Nephron (organoid): ENCODE results near the gene HEYL.

ENCODE experiments used
- H3K27ac Mint-ChIP-seq, 3 experiments: 2 replicates each; pipeline ENCODE4 v1.8.0; 2020; ENCODE audit warnings: mixed read lengths in 3 of 3, mild to moderate bottlenecking in 2 of 3, moderate library complexity in 1 of 3
- H3K27me3 Mint-ChIP-seq: 2 replicates; pipeline ENCODE4 v1.8.0; 2021; ENCODE audit warnings: low read depth, mild to moderate bottlenecking, moderate library complexity, mixed read lengths
- H3K36me3 Mint-ChIP-seq: 2 replicates; pipeline ENCODE4 v1.8.0; 2020; ENCODE audit warnings: low read depth, mixed read lengths
- H3K4me1 Mint-ChIP-seq: 2 replicates; pipeline ENCODE4 v1.8.0; 2020; ENCODE audit warnings: mixed read lengths
- H3K4me3 Mint-ChIP-seq, 3 experiments: 2 replicates each; pipeline ENCODE4 v1.8.0; 2020; ENCODE audit warnings: mild to moderate bottlenecking in 3 of 3, mixed read lengths in 3 of 3, moderate library complexity in 2 of 3
- H3K9me3 Mint-ChIP-seq: 2 replicates; pipeline ENCODE4 v1.8.0; 2020; ENCODE audit warnings: mixed read lengths
- CTCF ChIP-seq, 3 experiments: fragments of 200-600 bp; sonication (generic); IDR thresholded peaks; one replicate each; pipeline ENCODE4 v1.5.0; 2021; ENCODE audit warnings: antibody characterized with exemption in 3 of 3; ENCODE audit not compliant: unreplicated experiment in 3 of 3

Gene HEYL

GRCh38 chr1:39683591-39684312 lies 44.3 kb upstream of the HEYL start:
- no peaks in the 10 kb centered on the region for H3K36me3 Mint-ChIP-seq
- peaks cover 2% of the 10 kb centered on the region for H3K9me3 Mint-ChIP-seq
- H3K27me3 Mint-ChIP-seq: peaks cover 93% of the 10 kb centered on the region
- H3K27ac Mint-ChIP-seq: no peak overlapping the region
- no peak overlapping the region for H3K4me3 Mint-ChIP-seq
- TF ChIP-seq CTCF (IDR thresholded peaks at IDR 0.05; ENCODE audit: unreplicated experiment in 3 of 3): no peak
- H3K4me1 Mint-ChIP-seq: peaks cover 5% of the 10 kb centered on the region

GRCh38 chr1:39681999-39682398 lies 42.6 kb upstream of the HEYL start:
- peaks cover 87% of the 10 kb centered on the region for H3K27me3 Mint-ChIP-seq
- no peak for TF ChIP-seq CTCF (IDR thresholded peaks at IDR 0.05; ENCODE audit: unreplicated experiment in 3 of 3)
- no peaks in the 10 kb centered on the region for H3K36me3 Mint-ChIP-seq

GRCh38 chr1:39681294-39681693 lies 41.9 kb upstream of the HEYL start:
- Mint-ChIP-seq H3K4me3 (no peak overlapping the region), H3K27ac (no peak overlapping the region), H3K36me3 (no peaks in the 10 kb centered on the region), H3K9me3 (peaks cover 2% of the 10 kb centered on the region), H3K27me3 (peaks cover 85% of the 10 kb centered on the region), H3K4me1 (no peaks in the 10 kb centered on the region)
- no peak for TF ChIP-seq CTCF (IDR thresholded peaks at IDR 0.05; ENCODE audit: unreplicated experiment in 3 of 3)

More at GRCh38 chr1:39681999-39682398, 42.6 kb upstream of the HEYL start:
- no peak overlapping the region for H3K4me3 Mint-ChIP-seq
- no peak overlapping the region for H3K27ac Mint-ChIP-seq
- H3K4me1 Mint-ChIP-seq: no peaks in the 10 kb centered on the region
- H3K9me3 Mint-ChIP-seq: peaks cover 2% of the 10 kb centered on the region

- Mint-ChIP-seq H3K27ac (no peak overlapping the region), H3K9me3 (peaks cover 2% of the 10 kb centered on the region), H3K4me1 (no peaks in the 10 kb centered on the region), H3K27me3 (peaks cover 81% of the 10 kb centered on the region), H3K36me3 (no peaks in the 10 kb centered on the region), H3K4me3 (no peak overlapping the region)
- TF ChIP-seq CTCF (IDR thresholded peaks at IDR 0.05; ENCODE audit: unreplicated experiment in 3 of 3): no peak
Measured at GRCh38 chr1:39680751-39681150, 41.3 kb upstream of the HEYL start.

- Mint-ChIP-seq H3K36me3 (no peaks in the 10 kb centered on the region), H3K4me3 (no peak overlapping the region), H3K9me3 (peaks cover 2% of the 10 kb centered on the region), H3K4me1 (no peaks in the 10 kb centered on the region), H3K27ac (no peak overlapping the region), H3K27me3 (peaks cover 81% of the 10 kb centered on the region)
- no peak for TF ChIP-seq CTCF (IDR thresholded peaks at IDR 0.05; ENCODE audit: unreplicated experiment in 3 of 3)
Measured at GRCh38 chr1:39679821-39680220, 40.4 kb upstream of the HEYL start.

GRCh38 chr1:39678889-39679288 lies 39.4 kb upstream of the HEYL start:
- Mint-ChIP-seq H3K36me3 (no peaks in the 10 kb centered on the region), H3K4me1 (no peaks in the 10 kb centered on the region), H3K9me3 (peaks cover 2% of the 10 kb centered on the region), H3K4me3 (no peak overlapping the region), H3K27ac (no peak overlapping the region), H3K27me3 (peaks cover 82% of the 10 kb centered on the region)
- TF ChIP-seq CTCF (IDR thresholded peaks at IDR 0.05; ENCODE audit: unreplicated experiment in 3 of 3): no peak
